NCI-H1417 (cell line): Measurements from ENCODE around the gene QKI.

Experiments used
- DNase-seq, 3 experiments: peaks; one replicate each; lab custom pipeline; 2025; lab: John Stamatoyannopoulos, UW

Gene QKI

DNA sequence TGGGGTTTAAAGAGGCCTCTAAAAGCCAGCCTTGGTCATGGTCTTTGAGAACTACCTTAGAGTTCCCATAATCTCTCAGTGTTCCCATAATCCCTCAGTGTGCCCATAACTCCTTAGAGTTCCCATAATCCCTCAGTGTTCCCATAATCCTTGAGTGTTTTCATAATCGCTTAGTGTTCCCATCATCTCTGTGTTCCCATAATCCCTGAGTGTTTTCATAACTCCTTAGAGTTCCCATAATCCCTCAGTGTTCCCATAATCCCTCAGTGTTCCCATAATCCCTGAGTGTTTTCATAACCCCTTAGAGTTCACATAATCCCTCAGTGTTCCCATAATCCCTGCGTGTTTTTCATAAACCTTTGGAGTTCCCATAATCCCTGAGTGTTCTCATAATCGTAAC, 199.2 kb downstream of the QKI start:
- DNase-seq = no peak

DNA sequence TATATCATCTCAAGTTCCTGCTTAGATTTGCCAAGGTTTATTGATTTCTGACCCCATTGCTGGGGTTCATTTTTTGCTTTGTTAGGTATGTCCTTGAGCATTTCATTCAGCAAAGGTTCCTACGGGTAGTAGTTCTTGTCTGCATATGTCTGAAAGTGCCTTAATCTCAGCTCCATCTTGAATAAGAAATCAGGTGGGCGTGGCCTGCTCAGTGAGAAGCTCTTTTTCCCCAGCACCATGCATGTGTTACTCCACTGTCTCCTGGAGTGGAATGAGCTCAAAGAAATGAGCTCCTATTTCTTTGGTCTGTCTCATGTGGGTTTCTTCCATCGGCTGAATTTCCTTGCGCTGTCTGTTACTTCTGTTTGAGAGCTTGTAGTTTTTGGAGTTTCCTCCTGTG, 201.9 kb downstream of the QKI start:
- DNase-seq = no peak

DNA sequence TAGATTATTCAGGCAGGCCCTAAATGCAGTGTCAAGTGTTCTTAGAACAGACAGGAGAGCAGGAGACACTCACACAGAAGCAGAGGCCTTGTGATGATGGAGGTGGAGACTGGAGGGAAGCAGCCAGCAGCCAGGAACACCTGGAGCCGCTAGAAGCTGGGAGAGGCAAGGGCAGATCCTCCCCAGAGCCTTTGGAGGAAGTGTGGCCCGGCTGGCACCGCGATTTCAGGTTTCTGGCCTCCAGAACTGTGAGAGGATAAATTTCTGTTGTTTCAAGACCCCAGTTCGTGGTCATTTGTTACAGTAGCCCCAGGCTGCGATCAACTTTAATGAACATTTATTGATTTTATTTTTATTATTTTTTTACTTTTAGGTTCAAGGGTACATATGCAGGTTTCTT, 203.0 kb downstream of the QKI start:
- DNase-seq = no peak

DNA sequence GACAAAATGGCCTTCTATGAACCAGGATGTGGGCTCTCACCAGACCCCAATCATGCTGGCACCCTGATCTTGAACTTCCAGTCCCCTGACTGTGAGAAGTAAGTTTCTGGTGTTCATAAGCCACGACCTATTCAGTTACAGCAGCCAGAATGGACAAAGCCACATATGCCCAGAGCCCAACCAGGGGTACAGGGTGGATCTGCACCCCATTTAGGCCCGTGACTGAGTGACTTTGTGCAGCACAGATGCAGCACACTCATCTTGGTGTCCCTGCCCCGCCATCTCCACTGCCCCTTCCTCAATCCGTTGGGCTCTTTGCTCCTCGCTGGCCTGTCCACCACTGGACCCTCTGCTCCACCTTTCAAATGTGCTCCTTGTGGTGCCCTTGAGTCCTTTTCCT, 205.6 kb downstream of the QKI start:
- DNase-seq = no peak

DNA sequence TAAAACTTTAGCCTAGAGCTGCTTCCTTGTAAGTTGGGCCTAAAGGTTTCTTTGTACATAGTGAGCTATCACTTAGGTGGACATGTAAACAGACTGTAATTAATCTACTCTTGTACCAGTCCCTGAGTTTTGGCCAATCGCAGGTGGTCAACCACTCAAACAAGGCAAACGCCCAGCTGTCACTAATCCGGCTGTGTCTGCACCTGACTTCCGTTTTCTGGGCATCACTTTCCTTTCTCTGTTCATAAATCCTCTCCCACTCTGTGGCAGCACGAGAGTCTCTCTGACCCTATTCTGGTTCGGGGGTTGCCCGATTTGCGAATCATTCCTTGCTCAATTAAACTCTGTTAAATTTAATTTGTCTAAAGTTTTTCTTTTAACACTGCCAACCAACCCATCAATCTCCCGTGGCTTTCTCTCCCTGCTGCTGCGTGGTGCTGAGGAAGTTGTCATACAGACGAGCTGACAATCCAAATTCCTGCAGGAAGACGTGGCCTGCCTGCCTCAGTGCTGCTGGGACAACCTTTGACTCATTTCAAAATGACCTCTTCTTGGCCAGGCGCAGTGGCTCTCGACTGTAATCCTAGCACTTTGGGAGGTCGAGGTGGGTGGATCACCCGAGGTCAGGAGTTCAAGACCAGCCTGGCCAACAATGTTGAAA, 206.3 kb downstream of the QKI start:
- peak in 1 of 3 experiments; percentile 48 for DNase-seq

DNA sequence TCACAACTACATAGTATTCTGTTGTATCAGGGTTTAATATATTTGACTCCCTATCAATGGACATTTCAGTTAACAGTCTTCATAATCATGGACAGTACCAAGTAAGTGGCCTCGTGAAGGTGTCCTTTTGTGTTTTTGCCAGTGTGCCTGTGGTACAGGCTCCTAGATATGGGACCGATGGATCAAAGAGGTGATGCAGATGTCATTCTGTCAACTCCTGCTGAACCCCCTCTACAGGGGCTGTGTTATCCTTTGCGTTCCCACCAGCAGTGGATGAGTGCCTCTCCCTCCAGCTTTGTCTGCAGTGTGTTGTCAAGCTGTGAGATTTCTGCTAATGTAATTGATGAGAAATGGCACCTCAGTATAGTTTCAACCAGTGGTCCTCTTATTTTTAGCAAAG, 210.7 kb downstream of the QKI start:
- no peak for DNase-seq

DNA sequence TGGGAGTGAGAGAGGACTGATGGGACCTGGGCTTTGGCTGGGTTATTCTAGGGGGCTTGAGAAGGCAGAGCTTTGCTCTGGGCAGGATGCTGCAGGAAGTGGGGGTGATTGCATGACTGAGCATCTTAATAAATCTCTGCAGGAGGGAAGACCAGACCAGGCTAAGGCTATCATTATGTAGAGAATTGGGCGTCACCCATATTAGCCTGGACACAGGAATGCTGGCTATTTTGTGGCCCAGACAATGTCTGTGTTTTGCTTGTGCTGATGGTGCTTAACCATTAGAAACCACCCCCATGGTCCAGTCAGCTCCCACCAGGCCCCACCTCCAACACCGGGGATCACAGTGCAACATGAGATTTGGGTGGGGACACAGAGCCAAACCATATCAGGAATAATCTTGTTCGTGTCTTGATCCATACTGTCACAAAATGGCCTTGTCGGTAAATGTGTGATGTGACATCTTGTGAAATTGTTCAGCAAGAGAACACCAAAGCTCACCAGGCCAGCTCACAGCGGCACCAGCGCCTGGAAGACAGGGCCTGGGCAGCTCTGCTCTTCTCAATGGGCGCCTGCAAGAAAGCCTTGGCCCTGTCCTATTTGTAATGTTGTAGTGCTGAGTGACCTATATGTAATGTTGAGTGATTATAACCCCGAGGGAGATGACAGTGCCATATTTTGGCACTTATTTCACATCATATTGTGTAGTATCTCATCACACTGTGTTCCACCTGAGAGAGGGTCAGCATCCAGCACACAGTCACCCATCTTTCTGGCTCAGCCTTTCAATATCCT, 211.8 kb downstream of the QKI start:
- peak in 1 of 3 experiments; percentile 24 for DNase-seq

DNA sequence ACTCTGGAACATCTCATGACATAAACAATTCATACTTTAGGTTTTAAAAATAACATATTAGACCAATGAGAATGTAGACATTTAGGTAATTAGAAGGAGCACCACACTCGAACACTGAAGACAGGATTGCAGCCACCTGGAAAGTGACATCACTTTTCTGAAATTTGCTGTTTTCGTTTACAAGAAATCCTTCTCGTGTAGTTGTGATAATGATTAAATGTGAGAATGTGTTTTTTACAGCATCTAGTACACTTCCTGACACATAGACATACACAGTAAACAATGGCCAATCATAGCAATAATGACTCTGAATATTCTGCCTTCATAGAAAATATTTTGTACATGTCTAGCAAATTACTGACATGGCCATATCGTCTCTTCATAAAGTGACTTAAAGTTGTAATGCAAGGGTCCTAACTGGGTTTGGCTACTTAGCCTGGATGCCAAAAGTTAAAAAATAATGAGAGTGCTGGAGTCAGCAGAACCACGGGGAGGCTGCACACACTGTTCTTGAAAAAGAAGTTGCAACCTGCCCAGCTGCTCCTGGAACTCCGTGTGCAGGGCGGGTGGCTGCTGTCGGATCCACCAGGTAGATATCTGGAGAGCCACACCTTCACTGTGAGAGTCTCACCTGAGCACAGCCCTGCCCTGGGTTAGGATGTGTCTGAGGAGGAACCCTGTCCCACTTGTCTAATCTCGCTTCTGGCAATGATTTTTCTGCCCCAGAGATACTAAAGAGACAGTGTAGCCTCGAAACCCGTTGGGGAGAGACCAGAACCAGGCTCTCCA, 212.9 kb downstream of the QKI start:
- no peak for DNase-seq
